NCI-H1092 treated with DMSO at 0.1 percent for 48 hours (cell line): Measurements from ENCODE around the gene RHOXF2.
"Not testable (repeated sequence)": the region's sequence is repeated elsewhere in the genome, so short reads cannot be mapped to it uniquely, and the experiment has no call there.

ENCODE experiments used
- DNase-seq: peaks from one replicate; lab custom pipeline; 2025; lab: John Stamatoyannopoulos, UW

The RHOXF2 gene

GRCh38 chrX:120158313-120158712 is at the start of gene RHOXF2:
Gene RHOXF2 (plus strand): TSS chrX:120158613. CDS start chrX:120158751, 138 bp downstream.
- not testable (repeated sequence) for DNase-seq

- DNase-seq: no peak
Measured at GRCh38 chrX:120109378-120109777, 49.0 kb upstream of the RHOXF2 start.

- DNase-seq: no peak
Measured at GRCh38 chrX:120111611-120112010, 46.8 kb upstream of the RHOXF2 start.

- DNase-seq: no peak
Measured at GRCh38 chrX:120115438-120115963, 42.9 kb upstream of the RHOXF2 start, which contains the start of gene RHOXF1. Gene RHOXF1 (minus strand): TSS chrX:120115913. CDS start chrX:120115862, 51 bp downstream.

- no peak for DNase-seq
Measured at GRCh38 chrX:120120223-120120622, 38.2 kb upstream of the RHOXF2 start.

GRCh38 chrX:120125444-120125843 is 33.0 kb upstream of the RHOXF2 start:
- DNase-seq: no peak

GRCh38 chrX:120128306-120128846 is 30.0 kb upstream of the RHOXF2 start:
- DNase-seq: not testable (repeated sequence)

- no peak for DNase-seq
Measured at GRCh38 chrX:120136128-120136527, 22.3 kb upstream of the RHOXF2 start.

GRCh38 chrX:120136840-120137239 is 21.6 kb upstream of the RHOXF2 start:
- no peak for DNase-seq

GRCh38 chrX:120137439-120137838 is 21.0 kb upstream of the RHOXF2 start:
- no peak for DNase-seq

GRCh38 chrX:120140293-120140981 is 18.0 kb upstream of the RHOXF2 start:
- DNase-seq: no peak

- DNase-seq: no peak
Measured at GRCh38 chrX:120144178-120144844, 14.1 kb upstream of the RHOXF2 start.

- DNase-seq: no peak
Measured at GRCh38 chrX:120145295-120145925, 13.0 kb upstream of the RHOXF2 start.

GRCh38 chrX:120146323-120146722 is 12.1 kb upstream of the RHOXF2 start:
- DNase-seq: not testable (repeated sequence)

- no peak for DNase-seq
Measured at GRCh38 chrX:120147537-120147936, 10.9 kb upstream of the RHOXF2 start.

GRCh38 chrX:120150109-120150744 is 8.2 kb upstream of the RHOXF2 start:
- not testable (repeated sequence) for DNase-seq

- not testable (repeated sequence) for DNase-seq
Measured at GRCh38 chrX:120159086-120159485, 673 bp downstream of the RHOXF2 start.

GRCh38 chrX:120193254-120193653 is 34.8 kb downstream of the RHOXF2 start:
- not testable (repeated sequence) for DNase-seq

GRCh38 chrX:120193720-120194119 is 35.3 kb downstream of the RHOXF2 start:
- not testable (repeated sequence) for DNase-seq

GRCh38 chrX:120195786-120196185 is 37.4 kb downstream of the RHOXF2 start:
- DNase-seq: not testable (repeated sequence)

- DNase-seq: not testable (repeated sequence)
Measured at GRCh38 chrX:120196626-120197283, 38.3 kb downstream of the RHOXF2 start.
